Dedifferentiated amniotic fluid mesenchymal stem cell (primary cell): ENCODE results near the gene TBXA2R.
"Not testable (repeated sequence)": the region's sequence is repeated elsewhere in the genome, so short reads cannot be mapped to it uniquely, and the experiment has no call there.

ENCODE experiments used
- DNase-seq: peaks from one replicate; pipeline ENCODE4 v3.0.0-alpha.2; 2016; ENCODE audit errors: extremely low spot score

The TBXA2R gene

GRCh38 chr19:3606690-3607289 is at the start of gene TBXA2R:
TBXA2R (minus strand) TSS chr19:3606875; CDS start chr19:3600634, 6,241 bp downstream.
- DNase-seq, result peak; percentile 24

- DNase-seq, result no peak
These were observed 49.5 kb upstream of the TBXA2R start for GRCh38 chr19:3656073-3656746.

- no peak for DNase-seq
These were observed 48.9 kb upstream of the TBXA2R start for GRCh38 chr19:3655402-3656072.

- no peak for DNase-seq
These were observed 47.3 kb upstream of the TBXA2R start for GRCh38 chr19:3653865-3654513.

- no peak for DNase-seq
These were observed 46.6 kb upstream of the TBXA2R start for GRCh38 chr19:3653081-3653795.

- no peak for DNase-seq
These were observed 45.7 kb upstream of the TBXA2R start for GRCh38 chr19:3652422-3652821.

GRCh38 chr19:3651684-3652083 is 45.0 kb upstream of the TBXA2R start:
- no peak for DNase-seq

GRCh38 chr19:3649888-3650287 is 43.2 kb upstream of the TBXA2R start:
- DNase-seq, result no peak

GRCh38 chr19:3648037-3648905 is 41.6 kb upstream of the TBXA2R start:
- no peak for DNase-seq

- not testable (repeated sequence) for DNase-seq
These were observed 40.4 kb upstream of the TBXA2R start for GRCh38 chr19:3647102-3647501.

GRCh38 chr19:3646336-3647092 is 39.8 kb upstream of the TBXA2R start:
- no peak for DNase-seq

GRCh38 chr19:3645726-3646125 is 39.1 kb upstream of the TBXA2R start:
- no peak for DNase-seq

GRCh38 chr19:3645067-3645396 is 38.4 kb upstream of the TBXA2R start:
- no peak for DNase-seq

GRCh38 chr19:3644351-3645066 is 37.8 kb upstream of the TBXA2R start:
- DNase-seq, result no peak

- DNase-seq, result no peak
These were observed 37.1 kb upstream of the TBXA2R start for GRCh38 chr19:3643674-3644313.

GRCh38 chr19:3642987-3643673 is 36.5 kb upstream of the TBXA2R start:
- DNase-seq, result no peak

GRCh38 chr19:3642296-3642695 is 35.6 kb upstream of the TBXA2R start:
- no peak for DNase-seq

- DNase-seq, result no peak
These were observed 35.0 kb upstream of the TBXA2R start for GRCh38 chr19:3641515-3642269.
